ENCODE measurements around the gene OR13C8. TPM values are rescaled to one million over a fixed set of nuclear protein-coding genes. Genes with fewer than 3 reads are reported as not detected.

OR13C8 gene
- polyA plus RNA-seq, 1 of the 3 experiments (the other 2 are of a cell fraction), result not detected

GRCh38 chr9:104575456-104575855 is 6.5 kb downstream of the OR13C8 start:
- no peak overlapping the region for H3K27ac ChIP-seq (ENCODE audit: low read depth in 2 of 2, low read length in 1 of 2)
- no peaks in the 10 kb centered on the region; the same call in none of the 2 replicates for H3K9me3 ChIP-seq
- DNase-seq, result no peak
- H3K9ac ChIP-seq, result no peak overlapping the region
- H3K36me3 ChIP-seq (replicated peaks in 1 of 2; ENCODE audit: control insufficient read depth in 1 of 2, insufficient read depth in 2 of 2, low read length in 1 of 2), result no peaks in the 10 kb centered on the region
- H3K4me2 ChIP-seq, result no peak overlapping the region
- no peak for TF ChIP-seq RXRA (IDR thresholded peaks at IDR 0.05; ENCODE audit: borderline replicate concordance, low read depth)
- no peak for TF ChIP-seq IRF3 (IDR thresholded peaks at IDR 0.05; ENCODE audit: low read depth, low read length)
- no peak for TF ChIP-seq TEAD4 (IDR thresholded peaks at IDR 0.05; ENCODE audit: borderline replicate concordance, insufficient read depth)
- TF ChIP-seq NFIC (IDR thresholded peaks at IDR 0.05; ENCODE audit: borderline replicate concordance), result no peak
- no peak for TF ChIP-seq GATA2 (CRISPR knock-in tag; IDR thresholded peaks at IDR 0.05)
- TF ChIP-seq FOXM1 (IDR thresholded peaks at IDR 0.05; ENCODE audit: low read depth), result no peak
- TF ChIP-seq TCF12 (IDR thresholded peaks at IDR 0.05), result no peak
- TF ChIP-seq NRF1 (IDR thresholded peaks at IDR 0.05; ENCODE audit: low read depth, low read length), result no peak
- no peak for TF ChIP-seq ZBTB33 (IDR thresholded peaks at IDR 0.05; ENCODE audit: borderline replicate concordance, low read depth)
- no peak overlapping the region for H3K4me3 ChIP-seq (ENCODE audit: low read depth in 2 of 2, low read length in 1 of 2)
- H3K9me2 ChIP-seq, result no peaks in the 10 kb centered on the region
- POLR2A ChIA-PET, result no interaction called here
- H3F3A ChIP-seq (replicated peaks; ENCODE audit: insufficient read depth), result no peaks in the 10 kb centered on the region
- CTCF ChIA-PET, result no interaction called here
- 0% methylated on average over 2 of the region's 2 CpGs for WGBS (ENCODE audit: low lambda C conversion rate)
- H3K79me2 ChIP-seq (ENCODE audit: insufficient read depth), result no peaks in the 10 kb centered on the region
- H3K4me1 ChIP-seq (ENCODE audit: control insufficient read depth in 1 of 2, insufficient read depth in 2 of 2, low read depth in 1 of 2, low read length in 1 of 2), result no peaks in the 10 kb centered on the region
- no peak overlapping the region for H2AFZ ChIP-seq (ENCODE audit: low read depth)
- no peaks in the 10 kb centered on the region; the same call in 1 of the 2 replicates for H3K27me3 ChIP-seq (ENCODE audit: insufficient read depth)
- H4K20me1 ChIP-seq (ENCODE audit: insufficient read depth), result no peaks in the 10 kb centered on the region

GRCh38 chr9:104577263-104577662 is 8.3 kb downstream of the OR13C8 start:
- Histone ChIP-seq H4K20me1 (ENCODE audit: insufficient read depth) (no peaks in the 10 kb centered on the region), H3K79me2 (ENCODE audit: insufficient read depth) (no peaks in the 10 kb centered on the region), H3K4me2 (no peak overlapping the region), H3K27ac (ENCODE audit: low read depth in 2 of 2, low read length in 1 of 2) (no peak overlapping the region), H3F3A (replicated peaks; ENCODE audit: insufficient read depth) (no peaks in the 10 kb centered on the region), H2AFZ (ENCODE audit: low read depth) (no peak overlapping the region), H3K4me3 (ENCODE audit: low read depth in 2 of 2, low read length in 1 of 2) (no peak overlapping the region), H3K9ac (no peak overlapping the region), H3K36me3 (replicated peaks in 1 of 2; ENCODE audit: control insufficient read depth in 1 of 2, insufficient read depth in 2 of 2, low read length in 1 of 2) (no peaks in the 10 kb centered on the region), H3K4me1 (ENCODE audit: control insufficient read depth in 1 of 2, insufficient read depth in 2 of 2, low read depth in 1 of 2, low read length in 1 of 2) (no peaks in the 10 kb centered on the region), H3K9me3 (no peaks in the 10 kb centered on the region; the same call in none of the 2 replicates), H3K27me3 (ENCODE audit: insufficient read depth) (no peaks in the 10 kb centered on the region; the same call in 1 of the 2 replicates), H3K9me2 (no peaks in the 10 kb centered on the region)
- CTCF ChIA-PET, result no interaction called here
- 38% methylated on average over 5 of the region's 5 CpGs for WGBS (ENCODE audit: low lambda C conversion rate)
- DNase-seq, result no peak
- POLR2A ChIA-PET, result no interaction called here
- TF ChIP-seq TAF1 (IDR thresholded peaks at IDR 0.05; ENCODE audit: borderline replicate concordance, low read depth, low read length) (no peak), YY1 (IDR thresholded peaks at IDR 0.05; ENCODE audit: low read depth) (no peak), JUND (IDR thresholded peaks at IDR 0.05) (no peak), PBX3 (IDR thresholded peaks at IDR 0.05) (no peak), TEAD4 (IDR thresholded peaks at IDR 0.05; ENCODE audit: borderline replicate concordance, insufficient read depth) (no peak), CTCF (IDR thresholded peaks at IDR 0.05) (no peak), RXRA (IDR thresholded peaks at IDR 0.05; ENCODE audit: borderline replicate concordance, low read depth) (no peak), FOXM1 (IDR thresholded peaks at IDR 0.05; ENCODE audit: low read depth) (no peak), IRF3 (IDR thresholded peaks at IDR 0.05; ENCODE audit: low read depth, low read length) (no peak), ELF1 (IDR thresholded peaks at IDR 0.05) (no peak), USF1 (IDR thresholded peaks at IDR 0.05; ENCODE audit: borderline replicate concordance, low read depth) (no peak), RFX5 (IDR thresholded peaks at IDR 0.05; ENCODE audit: low read length) (no peak), CHD2 (IDR thresholded peaks at IDR 0.05; ENCODE audit: low read length, partially characterized antibody) (no peak), MAX (IDR thresholded peaks at IDR 0.05; ENCODE audit: low read depth) (no peak), NRF1 (IDR thresholded peaks at IDR 0.05; ENCODE audit: low read depth, low read length) (no peak), GABPA (IDR thresholded peaks at IDR 0.05; ENCODE audit: low read depth) (no peak), SIN3A (IDR thresholded peaks at IDR 0.05; ENCODE audit: borderline replicate concordance, low read depth, low read length) (no peak)

Data from SK-N-SH (cell line).